H1 (cell line): ENCODE measurements around the gene KRTAP10-3. TPM values are rescaled to one million over a fixed set of nuclear protein-coding genes. Genes with fewer than 3 reads are reported as not detected.

Experiments
- polyA plus RNA-seq, 7 experiments: library from polyadenylated mRNA; depleted of rRNA in 3 of 7; stranded (reverse) in 5 of 7; unstranded in 2 of 7; fragments of >200 nt in 5 of 7; fragments of 200-250 nt in 2 of 7; gene quantifications; 1 replicate in 5 of 7; 2 replicates in 1 of 7; 4 replicates in 1 of 7; pipeline versions ENCODE4 v1.2.1 to v1.2.3, GENCODE V29; 2011 to 2013; ENCODE audit warnings: missing spikeins in 2 of 7, mixed read lengths in 2 of 7
- total RNA-seq: library from RNA; stranded (reverse); fragmentation: NEBNext Ultra II Directional; extraction: Animal tissue kit (Norgen Biotek cat#: 25700); gene quantifications from 2 replicates; pipeline ENCODE4 v1.2.1, GENCODE V29; 2021
- TF ChIP-seq, protein P1 (sequence below): fragments of 300-600 bp; sonication (generic); IDR thresholded peaks from 2 replicates; pipeline ENCODE4 v1.7.1; 2012; ENCODE audit warnings: low read length, moderate library complexity, mild to moderate bottlenecking, inconsistent platforms; ENCODE audit not compliant: insufficient replicate concordance

The KRTAP10-3 gene
- total and polyA plus RNA-seq, 2 of the 8 experiments (the other 6 are each of a cell fraction or from before 2014, with no cell fraction given): not detected

DNA sequence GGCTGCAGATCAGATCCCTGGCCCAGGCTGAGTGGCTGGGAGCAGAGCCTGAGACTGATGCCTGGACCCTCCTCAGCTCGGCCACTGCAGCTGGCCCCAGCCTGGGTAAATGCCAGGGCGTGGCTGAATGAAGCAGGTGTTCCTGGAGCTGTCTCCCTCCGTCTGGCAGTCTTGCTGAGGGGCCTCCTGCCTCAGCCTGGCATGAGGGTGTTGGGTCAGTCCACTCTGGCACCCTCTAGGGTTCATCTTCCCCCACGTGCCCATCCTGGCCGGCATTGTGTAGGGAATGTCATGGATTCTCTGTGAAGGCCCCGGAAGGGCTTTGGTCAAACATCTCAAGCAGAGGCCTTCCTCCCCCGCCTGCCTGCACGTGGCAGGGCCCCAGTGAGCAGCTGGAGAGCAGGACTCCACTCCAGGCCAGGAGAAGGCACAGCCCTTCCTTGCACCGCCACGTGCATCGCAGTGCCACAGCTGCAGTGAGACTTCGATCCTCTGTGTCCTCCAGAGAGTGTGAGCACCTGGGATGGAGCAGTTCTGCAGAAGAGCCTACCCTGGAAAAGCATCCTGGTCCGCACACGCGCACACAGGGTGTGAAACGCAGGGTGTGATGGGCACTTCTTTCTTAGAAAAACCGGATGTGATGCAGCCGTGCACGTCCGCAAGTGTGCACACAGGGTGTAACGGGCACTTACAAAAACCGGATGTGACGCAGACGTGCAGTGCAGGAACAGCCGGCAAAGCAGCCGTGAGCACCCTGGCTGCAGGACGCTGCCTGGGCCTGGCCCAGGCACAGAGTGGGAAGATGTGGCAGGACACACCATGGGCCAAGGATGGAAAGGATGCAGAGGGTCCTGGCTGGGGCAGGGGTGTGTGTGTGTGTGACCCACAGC is 10.3 kb upstream of the KRTAP10-3 start (continued):
- TF ChIP-seq, protein P1, sequence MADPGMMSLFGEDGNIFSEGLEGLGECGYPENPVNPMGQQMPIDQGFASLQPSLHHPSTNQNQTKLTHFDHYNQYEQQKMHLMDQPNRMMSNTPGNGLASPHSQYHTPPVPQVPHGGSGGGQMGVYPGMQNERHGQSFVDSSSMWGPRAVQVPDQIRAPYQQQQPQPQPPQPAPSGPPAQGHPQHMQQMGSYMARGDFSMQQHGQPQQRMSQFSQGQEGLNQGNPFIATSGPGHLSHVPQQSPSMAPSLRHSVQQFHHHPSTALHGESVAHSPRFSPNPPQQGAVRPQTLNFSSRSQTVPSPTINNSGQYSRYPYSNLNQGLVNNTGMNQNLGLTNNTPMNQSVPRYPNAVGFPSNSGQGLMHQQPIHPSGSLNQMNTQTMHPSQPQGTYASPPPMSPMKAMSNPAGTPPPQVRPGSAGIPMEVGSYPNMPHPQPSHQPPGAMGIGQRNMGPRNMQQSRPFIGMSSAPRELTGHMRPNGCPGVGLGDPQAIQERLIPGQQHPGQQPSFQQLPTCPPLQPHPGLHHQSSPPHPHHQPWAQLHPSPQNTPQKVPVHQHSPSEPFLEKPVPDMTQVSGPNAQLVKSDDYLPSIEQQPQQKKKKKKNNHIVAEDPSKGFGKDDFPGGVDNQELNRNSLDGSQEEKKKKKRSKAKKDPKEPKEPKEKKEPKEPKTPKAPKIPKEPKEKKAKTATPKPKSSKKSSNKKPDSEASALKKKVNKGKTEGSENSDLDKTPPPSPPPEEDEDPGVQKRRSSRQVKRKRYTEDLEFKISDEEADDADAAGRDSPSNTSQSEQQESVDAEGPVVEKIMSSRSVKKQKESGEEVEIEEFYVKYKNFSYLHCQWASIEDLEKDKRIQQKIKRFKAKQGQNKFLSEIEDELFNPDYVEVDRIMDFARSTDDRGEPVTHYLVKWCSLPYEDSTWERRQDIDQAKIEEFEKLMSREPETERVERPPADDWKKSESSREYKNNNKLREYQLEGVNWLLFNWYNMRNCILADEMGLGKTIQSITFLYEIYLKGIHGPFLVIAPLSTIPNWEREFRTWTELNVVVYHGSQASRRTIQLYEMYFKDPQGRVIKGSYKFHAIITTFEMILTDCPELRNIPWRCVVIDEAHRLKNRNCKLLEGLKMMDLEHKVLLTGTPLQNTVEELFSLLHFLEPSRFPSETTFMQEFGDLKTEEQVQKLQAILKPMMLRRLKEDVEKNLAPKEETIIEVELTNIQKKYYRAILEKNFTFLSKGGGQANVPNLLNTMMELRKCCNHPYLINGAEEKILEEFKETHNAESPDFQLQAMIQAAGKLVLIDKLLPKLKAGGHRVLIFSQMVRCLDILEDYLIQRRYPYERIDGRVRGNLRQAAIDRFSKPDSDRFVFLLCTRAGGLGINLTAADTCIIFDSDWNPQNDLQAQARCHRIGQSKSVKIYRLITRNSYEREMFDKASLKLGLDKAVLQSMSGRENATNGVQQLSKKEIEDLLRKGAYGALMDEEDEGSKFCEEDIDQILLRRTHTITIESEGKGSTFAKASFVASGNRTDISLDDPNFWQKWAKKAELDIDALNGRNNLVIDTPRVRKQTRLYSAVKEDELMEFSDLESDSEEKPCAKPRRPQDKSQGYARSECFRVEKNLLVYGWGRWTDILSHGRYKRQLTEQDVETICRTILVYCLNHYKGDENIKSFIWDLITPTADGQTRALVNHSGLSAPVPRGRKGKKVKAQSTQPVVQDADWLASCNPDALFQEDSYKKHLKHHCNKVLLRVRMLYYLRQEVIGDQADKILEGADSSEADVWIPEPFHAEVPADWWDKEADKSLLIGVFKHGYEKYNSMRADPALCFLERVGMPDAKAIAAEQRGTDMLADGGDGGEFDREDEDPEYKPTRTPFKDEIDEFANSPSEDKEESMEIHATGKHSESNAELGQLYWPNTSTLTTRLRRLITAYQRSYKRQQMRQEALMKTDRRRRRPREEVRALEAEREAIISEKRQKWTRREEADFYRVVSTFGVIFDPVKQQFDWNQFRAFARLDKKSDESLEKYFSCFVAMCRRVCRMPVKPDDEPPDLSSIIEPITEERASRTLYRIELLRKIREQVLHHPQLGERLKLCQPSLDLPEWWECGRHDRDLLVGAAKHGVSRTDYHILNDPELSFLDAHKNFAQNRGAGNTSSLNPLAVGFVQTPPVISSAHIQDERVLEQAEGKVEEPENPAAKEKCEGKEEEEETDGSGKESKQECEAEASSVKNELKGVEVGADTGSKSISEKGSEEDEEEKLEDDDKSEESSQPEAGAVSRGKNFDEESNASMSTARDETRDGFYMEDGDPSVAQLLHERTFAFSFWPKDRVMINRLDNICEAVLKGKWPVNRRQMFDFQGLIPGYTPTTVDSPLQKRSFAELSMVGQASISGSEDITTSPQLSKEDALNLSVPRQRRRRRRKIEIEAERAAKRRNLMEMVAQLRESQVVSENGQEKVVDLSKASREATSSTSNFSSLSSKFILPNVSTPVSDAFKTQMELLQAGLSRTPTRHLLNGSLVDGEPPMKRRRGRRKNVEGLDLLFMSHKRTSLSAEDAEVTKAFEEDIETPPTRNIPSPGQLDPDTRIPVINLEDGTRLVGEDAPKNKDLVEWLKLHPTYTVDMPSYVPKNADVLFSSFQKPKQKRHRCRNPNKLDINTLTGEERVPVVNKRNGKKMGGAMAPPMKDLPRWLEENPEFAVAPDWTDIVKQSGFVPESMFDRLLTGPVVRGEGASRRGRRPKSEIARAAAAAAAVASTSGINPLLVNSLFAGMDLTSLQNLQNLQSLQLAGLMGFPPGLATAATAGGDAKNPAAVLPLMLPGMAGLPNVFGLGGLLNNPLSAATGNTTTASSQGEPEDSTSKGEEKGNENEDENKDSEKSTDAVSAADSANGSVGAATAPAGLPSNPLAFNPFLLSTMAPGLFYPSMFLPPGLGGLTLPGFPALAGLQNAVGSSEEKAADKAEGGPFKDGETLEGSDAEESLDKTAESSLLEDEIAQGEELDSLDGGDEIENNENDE: no peak
